Stomach (tissue), 4 donors: ENCODE results near the gene ADAD2.

Source experiments
- CTCF ChIP-seq, 7 experiments: fragments of 450-650 bp in 4 of 7; fragments of 200-600 bp in 3 of 7; sonication (generic) in 3 of 7; IDR thresholded peaks; one replicate each; pipeline ENCODE4 v1.5.1; 2016 to 2019; ENCODE audit warnings: antibody characterized with exemption in 7 of 7, control low read depth in 2 of 7, mild to moderate bottlenecking in 1 of 7
- POLR2A ChIP-seq, 4 donors: fragments of 450-650 bp; IDR thresholded peaks; one replicate each; pipeline ENCODE4 v1.6.1; 2016; ENCODE audit warnings: antibody characterized with exemption in 4 of 4, control low read depth in 2 of 4, mild to moderate bottlenecking in 1 of 4, moderate library complexity in 1 of 4
- POLR2AphosphoS5 ChIP-seq, 3 donors: sonication (generic); formaldehyde crosslinking; IDR thresholded peaks; one replicate each; pipeline ENCODE4 v1.6.1; 2016; ENCODE audit warnings: antibody characterized with exemption in 3 of 3

GRCh38 chr16:84232060-84232459, 41.1 kb downstream of the ADAD2 start:
- TF ChIP-seq CTCF (IDR thresholded peaks at IDR 0.05) (no peak), POLR2A (IDR thresholded peaks at IDR 0.05) (no peak), POLR2AphosphoS5 (IDR thresholded peaks at IDR 0.05) (no peak)
